ENCODE results near the gene ANKMY1. TPM values are rescaled to one million over a fixed set of nuclear protein-coding genes. Genes with fewer than 3 reads are reported as not detected.
A peak's percentile ranks its signal among the peaks of the same experiment; 100 is the strongest.

ANKMY1 gene
- polyA plus RNA-seq, 3 donors: 2.1 to 22.9 (median 2.9) TPM

DNA sequence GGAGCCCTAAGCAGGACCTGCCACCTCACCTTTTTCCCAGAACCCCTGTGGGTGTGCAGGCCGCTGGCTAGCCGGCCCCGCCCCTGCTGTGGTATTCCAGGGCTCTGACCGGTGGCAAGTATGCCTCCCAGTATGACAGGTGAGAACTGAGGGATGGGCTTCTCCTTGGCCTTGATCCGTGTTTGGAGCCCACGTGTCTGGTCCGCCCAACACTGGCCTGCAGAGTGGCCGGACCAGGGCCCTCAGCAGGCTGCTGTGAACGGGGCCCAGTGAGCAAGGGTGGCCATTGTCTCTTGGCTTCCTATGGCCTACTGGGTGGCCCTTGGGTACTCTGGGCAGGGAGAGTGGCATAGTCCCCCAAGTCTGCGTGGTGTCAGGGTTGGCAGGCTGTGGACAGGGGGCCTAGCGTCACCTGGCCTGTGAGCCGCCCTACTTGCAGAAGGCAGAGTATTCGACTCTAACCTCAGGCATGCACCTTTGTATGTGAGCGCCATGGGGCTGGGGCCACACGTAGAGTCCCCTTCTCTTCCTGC, 12.3 kb upstream of the ANKMY1 start:
- 97% methylated on average over 11 of the region's 15 CpGs for WGBS (ENCODE audit: insufficient coverage)
- Histone ChIP-seq H3K27me3 (ENCODE audit: control insufficient read depth in 2 of 2, insufficient read depth in 2 of 2, low read length in 2 of 2) (no peaks in the 10 kb centered on the region), H3K9ac (ENCODE audit: insufficient read depth, low read length, poor library complexity, severe bottlenecking) (peak overlapping the region; percentile 1), H4K20me1 (ENCODE audit: insufficient read depth, low read length) (peaks cover 62% of the 10 kb centered on the region), H3K9me3 (replicated peaks in 1 of 2; ENCODE audit: control insufficient read depth in 1 of 2, insufficient read depth in 1 of 2, low read length in 2 of 2) (no peaks in the 10 kb centered on the region), H3K79me2 (ENCODE audit: insufficient read depth, low read length) (peaks cover 57% of the 10 kb centered on the region), H3K4me1 (ENCODE audit: control insufficient read depth in 1 of 2, insufficient read depth in 2 of 2, low read length in 2 of 2) (peaks cover 49 to 58% of the 10 kb centered on the region in 2 donors), H3K4me2 (replicated peaks; ENCODE audit: extremely low read depth, low read length, poor library complexity, severe bottlenecking) (peak overlapping the region; percentile 92), H3K36me3 (replicated peaks in 1 of 2; ENCODE audit: control insufficient read depth in 1 of 2, insufficient read depth in 2 of 2, low read length in 2 of 2) (peaks cover 29 to 39% of the 10 kb centered on the region in 2 donors), H3K27ac (ENCODE audit: low read depth in 1 of 2, low read length in 2 of 2) (peak overlapping the region in 1 of 2 donors; percentile 82), H3K4me3 (replicated peaks in 1 of 3; ENCODE audit: low read depth in 2 of 3, low read length in 3 of 3) (peak overlapping the region in 2 of 3 experiments; percentile 54 to 83), H2AFZ (ENCODE audit: insufficient read depth, low read depth, low read length, poor library complexity, severe bottlenecking) (no peak overlapping the region)
- intact Hi-C loops (cut with micrococcal nuclease): no loop called here
- Mint-ChIP-seq H3K27me3 (ENCODE audit: low read depth in 3 of 3) (peaks cover 0 to 3% (median 2%) of the 10 kb centered on the region in 3 donors), H3K9me3 (no peaks in the 10 kb centered on the region), H3K36me3 (peaks cover 20 to 44% of the 10 kb centered on the region in 2 donors), H3K27ac (peak overlapping the region in 1 of 7 donors; percentile 21), H3K4me3 (peak overlapping the region; percentile 82 to 92), H3K4me1 (peaks cover 49% of the 10 kb centered on the region)
- no peak for DNase-seq
- no peak for TF ChIP-seq CTCF (IDR thresholded peaks at IDR 0.05)

GRCh38 chr2:240569523-240569997, 11.8 kb upstream of the ANKMY1 start:
- Histone ChIP-seq H3K27ac (ENCODE audit: low read depth in 1 of 2, low read length in 2 of 2) (peak overlapping the region in 1 of 2 donors; percentile 82), H3K4me1 (ENCODE audit: control insufficient read depth in 1 of 2, insufficient read depth in 2 of 2, low read length in 2 of 2) (peaks cover 54 to 63% of the 10 kb centered on the region in 2 donors), H3K9me3 (replicated peaks in 1 of 2; ENCODE audit: control insufficient read depth in 1 of 2, insufficient read depth in 1 of 2, low read length in 2 of 2) (no peaks in the 10 kb centered on the region), H3K27me3 (ENCODE audit: control insufficient read depth in 2 of 2, insufficient read depth in 2 of 2, low read length in 2 of 2) (no peaks in the 10 kb centered on the region), H2AFZ (ENCODE audit: insufficient read depth, low read depth, low read length, poor library complexity, severe bottlenecking) (no peak overlapping the region), H3K9ac (ENCODE audit: insufficient read depth, low read length, poor library complexity, severe bottlenecking) (peak overlapping the region; percentile 79), H4K20me1 (ENCODE audit: insufficient read depth, low read length) (peaks cover 57% of the 10 kb centered on the region), H3K4me3 (replicated peaks in 1 of 3; ENCODE audit: low read depth in 2 of 3, low read length in 3 of 3) (peak overlapping the region; percentile 54 to 83 (median 58)), H3K4me2 (replicated peaks; ENCODE audit: extremely low read depth, low read length, poor library complexity, severe bottlenecking) (peak overlapping the region; percentile 92), H3K36me3 (replicated peaks in 1 of 2; ENCODE audit: control insufficient read depth in 1 of 2, insufficient read depth in 2 of 2, low read length in 2 of 2) (peaks cover 24 to 34% of the 10 kb centered on the region in 2 donors), H3K79me2 (ENCODE audit: insufficient read depth, low read length) (peaks cover 60% of the 10 kb centered on the region)
- DNase-seq: no peak
- TF ChIP-seq CTCF (IDR thresholded peaks at IDR 0.05): no peak
- WGBS (ENCODE audit: insufficient coverage): 95% methylated on average over 3 of the region's 9 CpGs
- H3K4me3 Mint-ChIP-seq: peak overlapping the region; percentile 82 to 92
- H3K9me3 Mint-ChIP-seq: no peaks in the 10 kb centered on the region
- intact Hi-C loops (cut with micrococcal nuclease): no loop called here
- peaks cover 18 to 39% of the 10 kb centered on the region in 2 donors for H3K36me3 Mint-ChIP-seq
- H3K4me1 Mint-ChIP-seq: peaks cover 54% of the 10 kb centered on the region
- peak overlapping the region in 4 of 7 donors; percentile 41 to 76 (median 74) for H3K27ac Mint-ChIP-seq
- peaks cover 0 to 3% (median 2%) of the 10 kb centered on the region in 3 donors for H3K27me3 Mint-ChIP-seq (ENCODE audit: low read depth in 3 of 3)

All from CD14-positive monocyte (primary cell).